AG10803 (cell line): Measurements from ENCODE around the gene SARNP.

ENCODE experiments used
- DNase-seq: peaks from one replicate; pipeline ENCODE4 v3.0.0; 2010; ENCODE audit warnings: low read depth
- H3K4me3 ChIP-seq: 2 replicates; pipeline ENCODE4 v1.5.1; 2011; ENCODE audit warnings: mild to moderate bottlenecking, low read length, control low read depth
- TF ChIP-seq, protein P1 (sequence below): conservative IDR thresholded peaks from 2 replicates; pipeline ENCODE4 v1.5.1; 2011; ENCODE audit warnings: mild to moderate bottlenecking, low read length, control low read depth, inconsistent platforms

Gene SARNP

DNA sequence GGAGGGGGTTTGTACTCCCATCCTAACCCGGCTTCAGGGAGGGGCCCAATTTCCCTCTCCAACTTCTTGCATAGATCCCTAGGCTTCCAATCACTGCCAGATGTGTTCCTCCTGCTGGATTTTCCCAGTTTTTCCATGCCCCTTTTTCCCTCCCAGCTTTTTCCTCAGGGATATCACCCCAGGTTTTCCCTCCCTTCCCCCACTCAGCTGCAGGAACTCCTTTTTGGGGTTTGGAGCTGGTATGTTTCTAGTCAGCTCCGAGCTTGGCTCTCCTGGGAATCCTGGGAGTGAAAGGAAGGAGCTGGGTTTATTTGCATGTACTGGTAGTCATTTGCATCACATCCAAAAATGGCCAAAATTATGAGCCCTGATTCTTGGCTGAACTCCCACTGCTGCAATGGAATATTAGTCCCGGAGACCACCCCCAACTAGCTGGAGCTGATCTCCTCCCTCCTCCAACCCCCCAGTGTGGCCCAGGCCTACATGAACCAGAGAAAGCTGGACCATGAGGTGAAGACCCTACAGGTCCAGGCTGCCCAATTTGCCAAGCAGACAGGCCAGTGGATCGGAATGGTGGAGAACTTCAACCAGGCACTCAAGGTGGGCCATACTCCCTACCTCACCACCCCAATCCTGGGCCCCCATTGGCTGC lies 98.8 kb downstream of the SARNP start:
- no peak overlapping the region for H3K4me3 ChIP-seq
- TF ChIP-seq, protein P1, sequence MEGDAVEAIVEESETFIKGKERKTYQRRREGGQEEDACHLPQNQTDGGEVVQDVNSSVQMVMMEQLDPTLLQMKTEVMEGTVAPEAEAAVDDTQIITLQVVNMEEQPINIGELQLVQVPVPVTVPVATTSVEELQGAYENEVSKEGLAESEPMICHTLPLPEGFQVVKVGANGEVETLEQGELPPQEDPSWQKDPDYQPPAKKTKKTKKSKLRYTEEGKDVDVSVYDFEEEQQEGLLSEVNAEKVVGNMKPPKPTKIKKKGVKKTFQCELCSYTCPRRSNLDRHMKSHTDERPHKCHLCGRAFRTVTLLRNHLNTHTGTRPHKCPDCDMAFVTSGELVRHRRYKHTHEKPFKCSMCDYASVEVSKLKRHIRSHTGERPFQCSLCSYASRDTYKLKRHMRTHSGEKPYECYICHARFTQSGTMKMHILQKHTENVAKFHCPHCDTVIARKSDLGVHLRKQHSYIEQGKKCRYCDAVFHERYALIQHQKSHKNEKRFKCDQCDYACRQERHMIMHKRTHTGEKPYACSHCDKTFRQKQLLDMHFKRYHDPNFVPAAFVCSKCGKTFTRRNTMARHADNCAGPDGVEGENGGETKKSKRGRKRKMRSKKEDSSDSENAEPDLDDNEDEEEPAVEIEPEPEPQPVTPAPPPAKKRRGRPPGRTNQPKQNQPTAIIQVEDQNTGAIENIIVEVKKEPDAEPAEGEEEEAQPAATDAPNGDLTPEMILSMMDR, result no peak
- DNase-seq, result no peak

DNA sequence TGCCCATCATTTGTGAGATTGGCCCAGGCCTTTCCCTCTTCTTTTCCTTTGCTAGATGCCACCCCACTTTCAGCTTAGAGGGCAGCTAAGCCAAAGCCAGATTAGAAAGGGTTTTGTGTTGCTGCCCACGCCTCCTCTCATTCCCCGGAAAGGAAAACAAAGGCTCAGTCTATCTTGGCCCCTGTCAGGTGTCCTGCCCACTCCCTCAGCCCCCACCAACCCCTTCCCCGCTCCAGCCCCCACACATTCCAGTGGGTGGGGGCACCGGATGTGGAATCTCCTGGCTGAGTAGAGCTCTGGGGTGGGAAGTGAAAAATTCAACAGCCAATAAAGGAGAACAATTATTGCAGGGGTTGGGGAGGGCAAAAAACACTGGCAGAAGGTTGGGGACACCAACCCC lies 99.5 kb downstream of the SARNP start:
- TF ChIP-seq, protein P1, result no peak
- H3K4me3 ChIP-seq, result no peak overlapping the region
- no peak for DNase-seq

DNA sequence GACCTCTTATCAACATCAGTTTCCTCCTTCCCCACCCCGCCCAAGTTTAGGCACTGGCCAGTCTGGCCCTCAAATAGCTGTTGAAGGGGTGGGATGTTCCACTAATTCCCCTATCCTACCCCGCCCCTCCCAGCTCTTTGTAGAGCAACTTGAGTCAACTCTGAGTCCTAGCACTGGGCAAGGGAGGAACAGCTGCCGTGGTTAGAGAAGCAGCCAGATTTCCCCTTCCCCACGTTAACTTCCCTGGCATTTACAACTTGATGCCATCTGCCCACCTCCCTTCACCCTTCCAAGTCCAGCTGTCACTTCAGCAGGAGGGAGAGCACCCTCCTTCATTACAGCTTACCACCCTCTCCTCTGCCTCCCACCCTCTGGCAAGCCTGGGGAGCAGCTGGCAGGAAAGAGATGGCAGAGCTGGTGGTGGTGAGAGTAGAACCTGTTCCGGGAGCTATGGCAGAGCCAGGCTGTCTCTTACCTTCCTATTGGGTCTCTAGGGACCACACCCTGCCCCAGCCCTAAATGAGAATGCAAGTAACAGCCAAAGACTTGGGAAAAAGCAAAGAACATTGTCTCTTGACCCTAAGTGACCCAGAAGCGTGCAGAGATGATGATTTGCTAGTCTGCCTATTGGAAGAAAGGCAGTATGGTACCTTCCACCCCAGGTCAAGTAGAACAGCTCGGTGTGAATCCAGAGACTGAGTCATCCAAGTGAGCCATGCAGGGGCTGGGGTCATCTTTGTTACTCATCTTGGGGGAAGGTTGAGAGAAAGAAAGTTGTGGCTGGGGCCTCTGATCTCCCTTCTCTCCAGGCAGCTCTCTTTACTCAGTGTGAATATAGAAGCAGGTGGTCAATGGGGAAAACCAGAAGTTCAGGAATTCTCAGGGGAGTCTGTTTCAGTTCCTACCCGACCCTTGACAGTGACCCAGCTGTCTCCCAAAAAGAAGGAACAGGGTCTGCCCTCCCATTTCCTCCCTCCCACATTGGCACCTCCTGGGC lies 100.2 kb downstream of the SARNP start:
- peak overlapping the region; percentile 88 for H3K4me3 ChIP-seq
- TF ChIP-seq, protein P1, result no peak
- no peak for DNase-seq

DNA sequence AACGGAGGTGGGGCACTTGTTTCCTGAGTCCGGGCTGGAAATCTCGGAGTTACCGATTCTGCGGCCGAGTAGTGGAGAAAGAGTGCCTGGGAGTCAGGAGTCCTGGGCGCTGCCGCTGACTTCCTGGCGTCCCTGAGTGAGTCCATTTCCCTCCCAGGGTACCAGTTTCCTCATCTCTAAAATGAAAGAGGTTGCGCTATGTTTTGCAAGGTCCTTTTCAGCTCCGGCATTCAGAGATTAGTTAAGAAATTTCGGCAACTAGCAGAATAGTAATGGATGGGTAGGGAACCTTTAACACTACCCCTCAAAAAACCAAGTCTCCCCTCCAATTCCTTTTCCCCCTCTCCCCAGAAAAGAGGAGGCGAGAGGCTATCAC lies 101.0 kb downstream of the SARNP start:
- peak overlapping the region; percentile 88 for H3K4me3 ChIP-seq
- no peak for DNase-seq
- TF ChIP-seq, protein P1, result no peak

DNA sequence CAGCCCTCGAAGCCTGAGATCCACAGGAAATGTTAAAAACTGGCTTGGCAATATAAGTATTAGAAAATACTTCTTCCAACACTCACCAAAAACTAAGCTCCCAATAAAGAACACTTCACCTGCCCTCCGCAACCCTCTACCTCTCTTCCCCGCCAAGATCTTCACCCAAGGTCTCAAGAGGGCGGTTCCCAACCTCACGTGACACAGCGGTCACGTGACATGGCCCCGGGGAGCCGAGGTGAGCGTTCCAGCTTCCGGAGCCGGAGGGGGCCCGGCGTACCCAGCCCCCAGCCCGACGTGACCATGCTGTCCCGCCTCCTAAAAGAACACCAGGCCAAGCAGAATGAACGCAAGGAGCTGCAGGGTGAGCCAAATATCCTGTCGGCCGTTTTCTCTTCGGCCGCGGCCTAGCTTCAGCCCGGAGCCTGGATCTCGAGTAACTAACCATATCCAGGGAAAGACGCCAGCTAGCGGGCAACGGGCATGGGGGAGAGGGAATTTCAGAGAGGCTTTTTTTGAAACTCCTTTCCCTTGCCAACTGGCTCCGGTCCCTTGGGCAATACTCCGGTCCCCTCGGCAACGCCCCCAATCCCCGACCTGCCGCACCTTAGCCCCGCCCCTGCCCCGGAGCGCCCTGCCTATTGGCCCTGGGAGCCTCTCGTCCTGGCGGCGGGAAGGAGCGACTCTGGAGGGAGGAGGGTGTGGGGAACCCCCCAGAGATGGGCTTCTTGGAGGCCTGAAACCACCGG lies 101.5 kb downstream of the SARNP start, which contains the start of gene BLOC1S1:
TSS of gene BLOC1S1 (plus strand) at position 214 of the 749 bp plus-strand sequence. CDS start at position 220, 6 bp downstream.
- TF ChIP-seq, protein P1, result no peak
- DNase-seq, result peak; percentile 93
- peak within 1 kb of the TSS; percentile 88 for H3K4me3 ChIP-seq

DNA sequence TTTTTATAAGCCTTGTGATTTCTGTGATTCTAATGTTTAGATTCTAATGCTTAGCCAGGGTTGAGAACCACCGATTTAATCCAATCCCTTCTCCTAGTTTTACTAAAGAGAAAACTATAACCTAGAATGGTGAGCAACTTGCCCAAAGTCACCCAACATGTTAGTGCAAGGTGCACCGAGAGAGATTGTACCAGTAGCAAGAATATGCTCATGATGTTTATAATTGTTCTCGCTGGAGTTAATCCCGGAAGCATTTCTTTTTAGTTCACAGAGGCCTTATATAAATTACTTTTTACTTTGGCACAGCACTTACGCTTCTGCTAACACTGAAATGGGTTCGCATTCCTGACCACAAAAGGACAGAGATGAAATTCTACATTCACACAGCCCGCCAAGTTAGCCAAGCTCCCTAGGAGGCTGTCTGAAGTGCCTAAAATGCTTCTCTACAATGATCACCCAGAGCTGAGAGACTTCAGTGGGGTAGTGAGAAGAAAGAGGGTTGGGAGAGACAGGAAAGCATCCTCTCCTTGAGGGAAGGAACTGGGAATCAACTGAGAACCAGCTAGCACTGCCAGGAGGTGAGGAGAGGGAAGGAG lies 102.3 kb downstream of the SARNP start:
- DNase-seq, result no peak
- TF ChIP-seq, protein P1, result no peak
- H3K4me3 ChIP-seq, result peak overlapping the region; percentile 88
